ENCODE data around the gene PROKR2.

PROKR2 gene

GRCh38 chr20:5270603-5271002 is 46.2 kb downstream of the PROKR2 start:
- peaks cover 3% of the 10 kb centered on the region; the same call in 1 of the 2 replicates for H3K4me1 ChIP-seq (ENCODE audit: low read length)
- no peak overlapping the region for H3K9ac ChIP-seq (ENCODE audit: low read length)
- no peak overlapping the region for H3K27ac ChIP-seq (ENCODE audit: low read length)
- no peak overlapping the region for H2AFZ ChIP-seq (ENCODE audit: low read depth, low read length)
- H3K4me3 ChIP-seq (ENCODE audit: low read length): no peak overlapping the region
- no peaks in the 10 kb centered on the region for H3K9me3 ChIP-seq (ENCODE audit: insufficient read depth, low read length)
- no peaks in the 10 kb centered on the region for H3K79me2 ChIP-seq (ENCODE audit: low read length)
- peaks cover 64% of the 10 kb centered on the region for H3K27me3 ChIP-seq (ENCODE audit: low read depth, low read length)
- H4K20me1 ChIP-seq (ENCODE audit: insufficient read depth, low read length): no peaks in the 10 kb centered on the region; the same call in 1 of the 2 replicates
- H3K4me2 ChIP-seq (ENCODE audit: low read length): no peak overlapping the region
- H3K36me3 ChIP-seq (replicated peaks; ENCODE audit: low read depth, low read length): no peaks in the 10 kb centered on the region
- TF ChIP-seq EZH2phosphoT487 (IDR thresholded peaks at IDR 0.05; ENCODE audit: low read depth): no peak

- H2AFZ ChIP-seq (ENCODE audit: low read depth, low read length): no peak overlapping the region
- H3K4me1 ChIP-seq (ENCODE audit: low read length): peaks cover 3% of the 10 kb centered on the region; the same call in 1 of the 2 replicates
- no peaks in the 10 kb centered on the region for H3K9me3 ChIP-seq (ENCODE audit: insufficient read depth, low read length)
- no peaks in the 10 kb centered on the region for H3K36me3 ChIP-seq (replicated peaks; ENCODE audit: low read depth, low read length)
- H3K27ac ChIP-seq (ENCODE audit: low read length): no peak overlapping the region
- H4K20me1 ChIP-seq (ENCODE audit: insufficient read depth, low read length): no peaks in the 10 kb centered on the region; the same call in 1 of the 2 replicates
- peaks cover 72% of the 10 kb centered on the region for H3K27me3 ChIP-seq (ENCODE audit: low read depth, low read length)
- TF ChIP-seq CTCF (IDR thresholded peaks at IDR 0.05; ENCODE audit: low read depth, low read length) (no peak), EZH2phosphoT487 (IDR thresholded peaks at IDR 0.05; ENCODE audit: low read depth) (no peak)
- no peak overlapping the region for H3K4me3 ChIP-seq (ENCODE audit: low read length)
- no peak overlapping the region for H3K4me2 ChIP-seq (ENCODE audit: low read length)
- H3K9ac ChIP-seq (ENCODE audit: low read length): no peak overlapping the region
- no peaks in the 10 kb centered on the region for H3K79me2 ChIP-seq (ENCODE audit: low read length)
These were observed 48.3 kb downstream of the PROKR2 start for GRCh38 chr20:5268449-5268848.

GRCh38 chr20:5267092-5267491 is 49.7 kb downstream of the PROKR2 start:
- Histone ChIP-seq H3K27me3 (ENCODE audit: low read depth, low read length) (peaks cover 68% of the 10 kb centered on the region), H3K79me2 (ENCODE audit: low read length) (no peaks in the 10 kb centered on the region)

More at GRCh38 chr20:5267092-5267491, 49.7 kb downstream of the PROKR2 start:
- no peaks in the 10 kb centered on the region for H3K36me3 ChIP-seq (replicated peaks; ENCODE audit: low read depth, low read length)
- H4K20me1 ChIP-seq (ENCODE audit: insufficient read depth, low read length): no peaks in the 10 kb centered on the region; the same call in 1 of the 2 replicates
- H2AFZ ChIP-seq (ENCODE audit: low read depth, low read length): no peak overlapping the region
- no peak overlapping the region for H3K4me2 ChIP-seq (ENCODE audit: low read length)
- H3K4me1 ChIP-seq (ENCODE audit: low read length): no peaks in the 10 kb centered on the region; the same call in 1 of the 2 replicates
- no peaks in the 10 kb centered on the region for H3K9me3 ChIP-seq (ENCODE audit: insufficient read depth, low read length)
- no peak for TF ChIP-seq CTCF (IDR thresholded peaks at IDR 0.05; ENCODE audit: low read depth, low read length)
- TF ChIP-seq EZH2phosphoT487 (IDR thresholded peaks at IDR 0.05; ENCODE audit: low read depth): no peak
- H3K4me3 ChIP-seq (ENCODE audit: low read length): no peak overlapping the region
- H3K27ac ChIP-seq (ENCODE audit: low read length): no peak overlapping the region
- no peak overlapping the region for H3K9ac ChIP-seq (ENCODE audit: low read length)

Measured in OCI-LY3 (cell line).